Heart left ventricle (tissue), 13 donors: ENCODE data around the gene FEM1B.

Experiments
- POLR2A ChIP-seq, 2 donors: fragments of 450-650 bp; IDR thresholded peaks; one replicate each; pipeline ENCODE4 v1.6.1; 2017; ENCODE audit warnings: antibody characterized with exemption in 2 of 2, mild to moderate bottlenecking in 2 of 2, moderate library complexity in 2 of 2
- TF ChIP-seq, protein P1 (sequence below), 12 donors: fragments of 200-600 bp; sonication (generic) in 4 of 12; IDR thresholded peaks; one replicate each; pipeline versions ENCODE4 v1.5.0 to v1.8.0; 2018 to 2022; ENCODE audit warnings: antibody characterized with exemption in 12 of 12, mild to moderate bottlenecking in 5 of 12
- donor health status: ischemic (EF 13 %, LVEDD 7.1; RV severe dilation, severe dysfunction).
- donor health status: DM: no; HTN: yes; CAD: no.
- donor health status: DM: no; HTN: no; CAD: no.
- donor health status: ischemic (EF 25% LVEDD 6.9; RV normal size, moderate dysfunction).
- donor health status: ischemic (EF 25% LVEDD 5.7; RV mildly dilated, moderate dysfunction).
- donor health status: ischemic (EF 35%, LVEDD 5.7; RV mildly dilated, moderate dysfunction).
- donor health status: nonischemic (EF 11% LVEDD 7.7; RV severe dilation, severe dysfunction).
- donor health status: DM: yes; HTN: yes; CAD: no.
- donor health status: PGD.
- donor health status: ischemic (EF 29% LVEDD 5.4; RV normal size, mild dysfunction).
- donor health status: nonischemic (EF 23%, LVEDD 6.1; RV moderate dilation, normal function).

DNA sequence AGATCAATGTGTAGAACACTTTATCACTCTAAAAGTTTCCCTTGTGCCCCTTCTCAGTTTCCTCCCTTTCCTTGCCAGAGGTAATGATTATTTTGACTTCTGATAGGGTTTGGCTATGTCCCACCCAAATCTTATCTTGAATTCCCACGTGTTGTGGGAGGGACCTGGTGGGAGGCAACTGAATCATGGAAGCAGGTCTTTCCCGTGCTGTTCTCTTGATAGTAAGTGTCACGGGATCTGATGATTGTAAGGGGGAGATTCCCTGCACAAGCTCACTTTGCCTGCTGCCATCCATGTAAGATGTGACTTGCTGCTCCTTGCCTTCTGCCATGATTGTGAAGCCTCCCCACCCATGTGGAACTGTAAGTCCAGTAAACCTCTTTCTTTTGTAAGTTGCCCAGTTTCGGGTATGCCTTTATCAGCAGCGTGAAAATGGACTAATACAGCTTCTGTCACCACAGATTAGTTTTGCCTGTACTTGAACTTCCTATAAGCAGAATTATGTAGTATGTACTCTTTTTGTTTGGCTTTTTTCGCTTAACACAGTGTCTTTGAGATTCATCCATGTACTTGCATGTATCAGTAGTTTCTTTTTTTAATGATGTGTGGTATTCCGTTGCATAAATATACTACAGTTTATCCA lies 7.2 kb downstream of the FEM1B start:
- TF ChIP-seq, protein P1, sequence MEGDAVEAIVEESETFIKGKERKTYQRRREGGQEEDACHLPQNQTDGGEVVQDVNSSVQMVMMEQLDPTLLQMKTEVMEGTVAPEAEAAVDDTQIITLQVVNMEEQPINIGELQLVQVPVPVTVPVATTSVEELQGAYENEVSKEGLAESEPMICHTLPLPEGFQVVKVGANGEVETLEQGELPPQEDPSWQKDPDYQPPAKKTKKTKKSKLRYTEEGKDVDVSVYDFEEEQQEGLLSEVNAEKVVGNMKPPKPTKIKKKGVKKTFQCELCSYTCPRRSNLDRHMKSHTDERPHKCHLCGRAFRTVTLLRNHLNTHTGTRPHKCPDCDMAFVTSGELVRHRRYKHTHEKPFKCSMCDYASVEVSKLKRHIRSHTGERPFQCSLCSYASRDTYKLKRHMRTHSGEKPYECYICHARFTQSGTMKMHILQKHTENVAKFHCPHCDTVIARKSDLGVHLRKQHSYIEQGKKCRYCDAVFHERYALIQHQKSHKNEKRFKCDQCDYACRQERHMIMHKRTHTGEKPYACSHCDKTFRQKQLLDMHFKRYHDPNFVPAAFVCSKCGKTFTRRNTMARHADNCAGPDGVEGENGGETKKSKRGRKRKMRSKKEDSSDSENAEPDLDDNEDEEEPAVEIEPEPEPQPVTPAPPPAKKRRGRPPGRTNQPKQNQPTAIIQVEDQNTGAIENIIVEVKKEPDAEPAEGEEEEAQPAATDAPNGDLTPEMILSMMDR (IDR thresholded peaks at IDR 0.05), result no peak
- no peak for TF ChIP-seq POLR2A (IDR thresholded peaks at IDR 0.05)
